Limb (tissue), 2 donors: Measurements from ENCODE around the gene TNS3.

Experiments
- DNase-seq, 2 donors: peaks; one replicate each; pipeline ENCODE4 v3.0.0-alpha.2; 2016; ENCODE audit errors: extremely low spot score in 2 of 2

TNS3 gene

GRCh38 chr7:47351233-47352154 lies 230.4 kb downstream of the TNS3 start:
- no peak for DNase-seq

GRCh38 chr7:47350425-47350824 lies 231.5 kb downstream of the TNS3 start:
- no peak for DNase-seq

- DNase-seq, result no peak
These were observed 232.5 kb downstream of the TNS3 start for GRCh38 chr7:47349401-47349800.

- no peak for DNase-seq
These were observed 234.0 kb downstream of the TNS3 start for GRCh38 chr7:47347816-47348385.

- DNase-seq, result peak in 1 of 2 donors; percentile 23
These were observed 234.6 kb downstream of the TNS3 start for GRCh38 chr7:47347346-47347745.

- DNase-seq, result peak in 1 of 2 donors; percentile 23
These were observed 235.5 kb downstream of the TNS3 start for GRCh38 chr7:47346377-47346914.

GRCh38 chr7:47345857-47346298 lies 236.0 kb downstream of the TNS3 start:
- no peak for DNase-seq

GRCh38 chr7:47344171-47344955 lies 237.5 kb downstream of the TNS3 start:
- DNase-seq, result no peak

GRCh38 chr7:47343061-47343455 lies 238.9 kb downstream of the TNS3 start:
- no peak for DNase-seq

GRCh38 chr7:47342296-47343060 lies 239.4 kb downstream of the TNS3 start:
- DNase-seq, result no peak

GRCh38 chr7:47340517-47340916 lies 241.4 kb downstream of the TNS3 start:
- no peak for DNase-seq

GRCh38 chr7:47338026-47338425 lies 243.9 kb downstream of the TNS3 start:
- no peak for DNase-seq

GRCh38 chr7:47337531-47337930 lies 244.4 kb downstream of the TNS3 start:
- no peak for DNase-seq

- no peak for DNase-seq
These were observed 245.2 kb downstream of the TNS3 start for GRCh38 chr7:47336472-47337425.

GRCh38 chr7:47335557-47336471 lies 246.1 kb downstream of the TNS3 start:
- no peak for DNase-seq

GRCh38 chr7:47335071-47335470 lies 246.8 kb downstream of the TNS3 start:
- DNase-seq, result no peak

- DNase-seq, result no peak
These were observed 248.0 kb downstream of the TNS3 start for GRCh38 chr7:47333959-47334358.

- DNase-seq, result no peak
These were observed 248.4 kb downstream of the TNS3 start for GRCh38 chr7:47333554-47333887.
